Suprapubic skin (tissue), 3 donors: Measurements from ENCODE around the gene GPR161.

ENCODE experiments used
- POLR2A ChIP-seq, 2 donors: fragments of 450-650 bp; IDR thresholded peaks; one replicate each; pipeline ENCODE4 v1.6.1; 2017; ENCODE audit warnings: antibody characterized with exemption in 2 of 2, mild to moderate bottlenecking in 2 of 2, moderate library complexity in 2 of 2
- TF ChIP-seq, protein P1 (sequence below), 2 donors: fragments of 200-600 bp in 1 of 2; fragments of 450-650 bp in 1 of 2; sonication (generic) in 1 of 2; IDR thresholded peaks; one replicate each; pipeline ENCODE4 v1.5.1; 2016 to 2019; ENCODE audit warnings: antibody characterized with exemption in 2 of 2, mild to moderate bottlenecking in 1 of 2, moderate library complexity in 1 of 2

DNA sequence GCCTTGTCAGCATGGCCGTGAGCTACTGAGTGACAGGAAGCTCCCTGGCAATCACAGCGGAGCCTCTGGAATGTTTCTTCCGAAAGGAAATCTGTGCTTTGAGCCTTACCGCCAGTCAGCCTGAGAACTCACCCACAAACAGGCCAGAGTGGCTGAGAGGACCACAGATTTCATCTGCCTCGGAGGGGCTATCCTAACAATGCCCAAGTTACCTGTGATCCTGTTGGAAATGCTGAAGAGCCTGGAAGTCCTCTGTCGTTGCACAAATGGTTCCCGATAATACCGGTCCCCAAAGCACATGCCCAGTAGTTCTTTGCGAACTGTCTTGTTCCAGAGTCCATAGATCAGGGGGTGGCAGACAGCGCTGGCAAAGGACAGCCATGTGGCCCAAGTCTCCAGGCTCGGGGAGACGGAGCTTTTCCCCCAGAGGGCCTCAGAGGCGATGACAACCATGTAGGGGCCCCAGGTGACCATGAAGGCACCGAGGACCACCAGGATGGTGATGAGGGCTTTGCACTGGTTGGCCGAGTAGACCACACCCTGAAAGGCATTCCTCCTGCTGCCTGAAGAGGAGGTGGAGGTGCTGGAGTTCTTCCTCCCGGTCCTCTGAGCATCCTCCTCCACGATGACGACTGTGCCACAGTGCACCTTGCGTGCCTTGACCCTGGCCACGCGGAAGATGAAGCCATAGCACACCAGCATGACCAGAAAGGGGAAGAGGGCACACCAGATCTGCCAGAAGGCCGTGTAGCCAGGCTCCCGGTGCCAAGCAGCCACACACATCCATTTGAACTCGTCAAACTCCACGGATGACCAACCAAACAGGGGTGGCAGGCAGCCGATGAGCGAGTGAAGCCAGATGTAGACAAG is 40.2 kb downstream of the GPR161 start:
- TF ChIP-seq, protein P1, sequence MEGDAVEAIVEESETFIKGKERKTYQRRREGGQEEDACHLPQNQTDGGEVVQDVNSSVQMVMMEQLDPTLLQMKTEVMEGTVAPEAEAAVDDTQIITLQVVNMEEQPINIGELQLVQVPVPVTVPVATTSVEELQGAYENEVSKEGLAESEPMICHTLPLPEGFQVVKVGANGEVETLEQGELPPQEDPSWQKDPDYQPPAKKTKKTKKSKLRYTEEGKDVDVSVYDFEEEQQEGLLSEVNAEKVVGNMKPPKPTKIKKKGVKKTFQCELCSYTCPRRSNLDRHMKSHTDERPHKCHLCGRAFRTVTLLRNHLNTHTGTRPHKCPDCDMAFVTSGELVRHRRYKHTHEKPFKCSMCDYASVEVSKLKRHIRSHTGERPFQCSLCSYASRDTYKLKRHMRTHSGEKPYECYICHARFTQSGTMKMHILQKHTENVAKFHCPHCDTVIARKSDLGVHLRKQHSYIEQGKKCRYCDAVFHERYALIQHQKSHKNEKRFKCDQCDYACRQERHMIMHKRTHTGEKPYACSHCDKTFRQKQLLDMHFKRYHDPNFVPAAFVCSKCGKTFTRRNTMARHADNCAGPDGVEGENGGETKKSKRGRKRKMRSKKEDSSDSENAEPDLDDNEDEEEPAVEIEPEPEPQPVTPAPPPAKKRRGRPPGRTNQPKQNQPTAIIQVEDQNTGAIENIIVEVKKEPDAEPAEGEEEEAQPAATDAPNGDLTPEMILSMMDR (IDR thresholded peaks at IDR 0.05): no peak
- no peak for TF ChIP-seq POLR2A (IDR thresholded peaks at IDR 0.05)
